Stimulated activated CD8-positive, alpha-beta memory T cell treated with anti-CD3 and anti-CD28 coated beads, Interleukin-15, amount 100 ng/mL, for 48 hours (primary cell): ENCODE measurements around the gene PDHB.

ENCODE experiments used
- DNase-seq, 2 donors: peaks; one replicate each; pipeline ENCODE4 v3.0.0-alpha.2; 2020; ENCODE audit warnings: low read depth in 2 of 2

PDHB gene

GRCh38 chr3:58403513-58404109, 30.0 kb downstream of the PDHB start:
- no peak for DNase-seq

- no peak for DNase-seq
Observed at GRCh38 chr3:58398669-58399333, 34.8 kb downstream of the PDHB start.

- DNase-seq, result no peak
Observed at GRCh38 chr3:58394339-58394738, 39.3 kb downstream of the PDHB start.

- DNase-seq, result no peak
Observed at GRCh38 chr3:58392181-58392580, 41.5 kb downstream of the PDHB start.

- DNase-seq, result no peak
Observed at GRCh38 chr3:58391156-58391865, 42.3 kb downstream of the PDHB start.

- DNase-seq, result no peak
Observed at GRCh38 chr3:58388550-58389091, 45.0 kb downstream of the PDHB start.

- DNase-seq, result no peak
Observed at GRCh38 chr3:58387650-58388546, 45.7 kb downstream of the PDHB start.

GRCh38 chr3:58386626-58387365, 46.8 kb downstream of the PDHB start:
- no peak for DNase-seq

- no peak for DNase-seq
Observed at GRCh38 chr3:58384381-58385090, 49.1 kb downstream of the PDHB start.

- no peak for DNase-seq
Observed at GRCh38 chr3:58383904-58384303, 49.7 kb downstream of the PDHB start.

- DNase-seq, result no peak
Observed at GRCh38 chr3:58383476-58383875, 50.2 kb downstream of the PDHB start.

- no peak for DNase-seq
Observed at GRCh38 chr3:58379351-58380073, 54.1 kb downstream of the PDHB start.

- no peak for DNase-seq
Observed at GRCh38 chr3:58377750-58378149, 55.9 kb downstream of the PDHB start.
